ENCODE measurements around the gene MFSD11.
A peak's percentile ranks its signal among the peaks of the same experiment; 100 is the strongest.
"Not testable (repeated sequence)": the region's sequence is repeated elsewhere in the genome, so short reads cannot be mapped to it uniquely, and the experiment has no call there.

MFSD11 gene

DNA sequence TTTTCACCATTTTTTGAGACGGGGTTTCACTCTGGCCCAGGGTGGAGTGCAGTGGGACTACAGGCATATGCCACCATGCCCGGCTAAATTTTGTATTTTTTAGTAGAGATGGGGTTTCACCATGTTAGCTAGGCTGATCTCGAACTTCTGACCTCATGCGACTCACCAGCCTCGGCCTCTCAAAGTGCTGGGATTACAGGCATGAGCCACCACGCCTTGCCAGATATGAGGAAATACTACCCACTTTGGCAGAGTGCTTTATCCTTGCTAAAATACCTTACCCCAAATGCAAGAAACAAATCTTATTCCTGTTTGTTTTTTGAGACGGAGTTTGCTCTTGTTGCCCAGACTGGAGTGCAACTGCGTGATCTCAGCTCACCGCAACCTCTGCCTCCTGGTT, 67.4 kb downstream of the MFSD11 start:
- no peak for DNase-seq (ENCODE audit: low read depth)

DNA sequence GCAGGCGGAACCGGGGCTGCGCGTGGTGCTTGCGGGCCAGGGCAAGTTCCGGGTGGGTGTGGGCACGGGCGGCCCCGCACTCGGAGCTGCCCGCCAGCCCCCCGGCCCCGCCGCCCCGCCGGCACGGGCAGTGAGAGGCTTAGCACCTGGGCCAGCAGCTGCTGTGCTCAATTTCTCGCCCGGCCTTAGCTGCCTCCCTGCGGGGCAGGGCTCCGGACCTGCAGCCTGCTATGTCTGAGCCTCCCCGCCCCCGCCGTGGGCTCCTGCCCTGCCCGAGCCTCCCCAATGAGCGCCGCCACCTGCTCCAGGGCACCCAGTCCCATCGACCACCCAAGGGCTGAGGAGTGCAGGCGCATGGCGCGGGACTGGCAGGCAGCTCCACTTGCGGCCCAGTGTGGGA, 68.2 kb downstream of the MFSD11 start:
- DNase-seq (ENCODE audit: low read depth): not testable (repeated sequence)

DNA sequence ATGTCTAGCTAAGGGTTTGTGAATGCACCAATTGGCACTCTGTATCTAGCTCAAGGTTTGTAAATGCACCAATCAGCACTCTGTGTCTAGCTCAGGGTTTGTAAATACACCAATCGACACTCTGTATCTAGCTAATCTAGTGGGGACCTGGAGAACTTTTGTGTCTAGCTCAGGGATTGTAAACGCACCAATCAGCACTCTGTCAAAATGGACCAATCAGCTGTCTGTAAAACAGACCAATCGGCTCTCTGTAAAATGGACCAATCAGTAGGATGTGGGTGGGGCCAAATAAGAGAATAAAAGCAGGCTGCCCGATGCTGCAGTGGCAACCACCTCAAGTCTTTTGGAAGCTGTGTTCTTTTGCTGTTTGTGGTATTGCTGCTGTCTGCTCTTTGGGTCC, 68.8 kb downstream of the MFSD11 start:
- DNase-seq (ENCODE audit: low read depth): not testable (repeated sequence)

DNA sequence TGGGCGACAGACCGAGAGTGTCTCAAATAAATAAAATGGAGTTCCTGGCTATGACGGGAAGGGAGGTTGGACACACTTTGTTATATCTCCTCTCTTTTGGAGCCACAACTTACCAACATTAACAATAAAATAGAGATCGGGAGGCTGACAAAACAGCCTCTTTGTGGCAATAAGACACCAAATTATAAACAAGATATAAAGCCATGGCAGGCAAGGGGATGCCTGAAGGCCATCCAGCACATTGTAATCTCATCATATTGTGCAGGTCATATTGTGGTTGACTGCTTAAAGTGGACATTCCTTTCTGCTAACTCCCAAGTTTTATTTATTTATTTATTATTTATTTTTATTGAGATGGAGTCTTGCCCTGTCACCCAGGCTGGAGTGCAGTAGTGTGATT, 70.4 kb downstream of the MFSD11 start:
- no peak for DNase-seq (ENCODE audit: low read depth)

DNA sequence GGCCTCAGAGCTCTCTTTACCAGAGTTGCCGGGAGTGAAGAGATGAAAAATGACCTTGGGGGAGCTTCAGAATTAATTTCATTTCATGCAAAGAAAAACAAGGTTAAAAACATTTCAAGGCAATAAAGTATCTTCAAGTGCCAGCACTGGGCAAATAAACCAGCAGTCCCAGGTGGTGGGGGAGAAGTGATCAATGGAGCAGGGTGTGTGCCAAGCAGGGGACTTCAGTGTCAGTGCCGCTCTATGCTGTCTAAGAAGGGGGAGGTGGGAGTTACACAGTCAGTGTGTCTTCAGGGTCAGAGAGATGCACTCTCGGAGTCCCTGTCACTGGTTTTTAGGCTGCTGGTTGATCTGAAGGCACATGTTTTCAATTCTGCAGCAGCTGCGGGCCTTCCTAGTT, 73.0 kb downstream of the MFSD11 start:
- DNase-seq (ENCODE audit: low read depth): no peak

DNA sequence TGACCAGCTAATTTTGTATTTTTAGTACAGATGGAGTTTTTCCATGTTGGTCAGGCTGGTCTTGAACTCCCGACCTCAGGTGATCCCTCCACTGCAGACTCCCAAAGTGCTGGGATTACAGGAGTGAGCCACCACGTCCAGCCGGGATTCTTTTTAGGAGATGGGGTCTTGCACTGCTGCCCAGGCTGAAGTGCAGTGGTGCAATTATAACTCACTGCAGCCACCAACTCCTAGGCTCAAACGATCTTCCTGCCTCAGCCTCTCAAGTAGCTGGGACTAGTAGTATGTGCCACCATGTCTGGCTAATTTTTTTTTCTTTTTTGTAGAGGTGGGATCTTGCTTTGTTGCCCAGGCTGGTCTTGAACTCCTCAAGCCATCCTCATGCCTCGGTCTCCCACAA, 73.9 kb downstream of the MFSD11 start:
- DNase-seq (ENCODE audit: low read depth): no peak

DNA sequence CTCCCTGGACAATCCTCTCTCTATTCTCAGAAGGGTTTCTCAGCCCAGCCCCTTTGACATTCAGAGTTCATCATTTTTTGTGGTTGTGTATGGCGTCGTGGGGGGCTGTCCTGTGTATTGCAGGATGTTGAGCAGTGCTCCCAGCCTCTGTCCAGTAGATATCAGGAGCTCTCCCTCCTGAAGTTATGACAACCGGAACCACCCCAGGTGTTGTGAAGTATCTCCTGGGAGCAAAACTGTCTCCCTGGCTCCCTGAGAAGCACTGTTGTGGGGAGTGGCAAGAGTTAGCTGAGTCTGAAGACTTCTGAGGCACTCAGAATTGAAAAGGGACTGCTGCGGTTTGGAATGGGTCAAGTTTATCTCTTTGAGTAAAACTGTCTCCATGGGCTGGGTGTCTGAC, 74.3 kb downstream of the MFSD11 start:
- no peak for DNase-seq (ENCODE audit: low read depth)

DNA sequence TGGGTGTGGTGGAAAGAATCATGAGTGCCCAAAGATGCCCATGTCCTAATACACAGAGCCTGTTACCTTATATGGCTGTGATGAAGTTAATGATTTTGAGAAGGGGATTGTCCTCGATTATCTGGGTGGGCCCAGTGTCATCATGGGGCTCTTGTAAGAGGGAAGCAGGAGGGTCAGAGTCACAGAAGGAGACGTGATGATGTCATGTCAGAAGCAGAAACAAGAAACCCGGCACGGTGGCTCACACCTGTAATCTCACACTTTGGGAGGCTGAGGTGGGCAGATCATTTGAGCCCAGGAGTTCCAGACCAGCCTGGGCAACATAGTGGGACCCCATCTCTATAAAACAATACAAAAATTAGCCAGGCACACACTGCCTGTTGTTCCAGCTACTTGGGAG, 75.0 kb downstream of the MFSD11 start:
- no peak for DNase-seq (ENCODE audit: low read depth)

DNA sequence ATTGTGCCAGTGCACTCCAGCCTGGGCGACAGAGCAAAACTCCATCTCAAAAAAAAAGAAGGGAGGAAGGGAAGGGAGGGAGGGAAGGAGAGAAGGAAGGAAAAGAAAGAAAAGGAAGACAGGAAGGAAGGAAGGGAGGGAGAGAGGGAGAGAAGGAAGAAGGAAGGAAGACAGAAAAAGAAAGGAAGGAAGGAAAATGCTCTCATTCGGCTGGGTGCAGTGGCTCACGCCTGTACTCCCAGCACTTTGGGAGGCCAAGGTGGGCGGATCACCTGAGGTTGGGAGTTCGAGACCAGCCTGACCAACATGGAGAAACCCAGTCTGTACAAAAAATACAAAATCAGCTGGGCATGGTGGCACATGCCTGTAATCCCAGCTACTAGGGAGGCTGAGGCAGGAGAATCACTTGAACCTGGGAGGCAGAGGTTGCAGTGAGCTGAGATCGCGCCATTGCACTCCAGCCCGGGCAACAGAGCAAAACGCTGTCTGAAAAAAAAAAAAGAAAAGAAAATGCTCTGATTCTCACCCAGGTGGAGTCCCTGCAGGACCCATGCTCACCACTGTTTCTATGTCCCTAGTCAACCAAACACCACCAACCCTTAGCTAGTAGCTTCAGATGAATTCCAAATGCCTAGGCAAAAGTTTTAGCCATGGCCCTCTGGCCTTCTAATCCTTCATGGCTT, 78.1 kb downstream of the MFSD11 start:
- DNase-seq (ENCODE audit: low read depth): not testable (repeated sequence)

DNA sequence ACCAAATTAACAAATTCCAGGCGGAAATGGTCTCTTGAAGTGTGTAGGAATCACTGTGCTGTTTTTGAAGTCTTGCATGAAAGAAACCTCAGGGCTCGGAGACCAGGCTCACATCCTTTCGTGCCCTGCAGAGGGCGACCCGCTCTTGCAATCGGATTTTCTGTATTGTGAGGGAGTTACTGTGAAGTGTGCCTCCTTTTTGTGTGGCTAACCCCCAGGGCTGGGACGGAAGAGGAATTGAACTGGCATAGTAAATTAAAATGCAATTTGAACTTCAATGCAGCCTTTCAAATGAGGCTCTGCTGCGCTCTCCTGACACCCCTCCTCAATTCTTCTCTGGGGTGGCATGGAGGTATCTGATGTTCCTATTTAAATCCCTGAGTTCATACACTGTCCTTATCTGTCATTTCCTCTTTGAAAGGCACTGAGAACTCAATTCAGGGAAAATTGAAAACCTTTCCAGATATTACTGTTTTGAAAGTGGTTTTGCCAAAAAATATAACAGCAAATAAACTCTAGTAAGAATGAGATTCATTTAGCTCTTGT, 78.7 kb downstream of the MFSD11 start:
- peak; percentile 40 for DNase-seq (ENCODE audit: low read depth)

DNA sequence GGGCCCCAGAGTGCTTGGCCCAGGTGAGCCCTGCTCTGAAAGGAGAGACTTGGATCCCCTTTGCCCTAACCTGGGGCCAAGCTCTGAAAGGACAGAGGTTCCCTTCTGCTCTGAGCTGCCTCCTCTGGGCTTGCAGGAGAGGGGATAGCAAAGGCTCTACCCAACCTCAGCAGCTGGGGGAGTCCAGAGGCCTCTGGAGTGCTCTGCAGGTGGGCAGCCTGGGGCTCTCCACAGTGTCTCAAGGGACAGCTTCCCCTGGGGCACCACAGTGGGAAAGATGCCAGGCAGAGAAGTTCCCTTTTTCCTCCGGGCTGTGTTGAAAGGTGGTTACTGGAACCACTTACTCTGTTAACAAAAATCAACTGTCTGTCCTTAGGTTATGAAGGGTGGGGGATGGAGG, 82.1 kb downstream of the MFSD11 start:
- no peak for DNase-seq (ENCODE audit: low read depth)

DNA sequence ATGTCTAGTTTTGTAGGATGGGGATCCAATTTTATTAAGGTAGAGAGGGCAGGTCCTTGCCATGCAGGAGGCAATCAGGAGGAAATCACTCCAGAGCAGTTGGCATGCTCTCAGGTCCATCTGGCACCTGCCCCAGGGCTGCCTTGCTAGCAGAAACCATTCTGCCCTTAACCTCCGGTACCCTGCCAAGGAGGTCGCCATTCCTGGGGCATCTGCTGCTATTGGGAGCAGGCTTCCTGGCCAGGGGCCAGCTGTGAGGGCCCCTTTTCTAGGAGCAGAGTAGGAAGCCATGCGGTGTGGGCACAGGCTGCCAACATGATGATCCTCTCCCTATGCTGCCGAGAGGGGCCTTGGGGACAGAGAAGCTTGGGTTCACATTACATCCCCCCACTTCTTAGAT, 82.6 kb downstream of the MFSD11 start:
- DNase-seq (ENCODE audit: low read depth): no peak

DNA sequence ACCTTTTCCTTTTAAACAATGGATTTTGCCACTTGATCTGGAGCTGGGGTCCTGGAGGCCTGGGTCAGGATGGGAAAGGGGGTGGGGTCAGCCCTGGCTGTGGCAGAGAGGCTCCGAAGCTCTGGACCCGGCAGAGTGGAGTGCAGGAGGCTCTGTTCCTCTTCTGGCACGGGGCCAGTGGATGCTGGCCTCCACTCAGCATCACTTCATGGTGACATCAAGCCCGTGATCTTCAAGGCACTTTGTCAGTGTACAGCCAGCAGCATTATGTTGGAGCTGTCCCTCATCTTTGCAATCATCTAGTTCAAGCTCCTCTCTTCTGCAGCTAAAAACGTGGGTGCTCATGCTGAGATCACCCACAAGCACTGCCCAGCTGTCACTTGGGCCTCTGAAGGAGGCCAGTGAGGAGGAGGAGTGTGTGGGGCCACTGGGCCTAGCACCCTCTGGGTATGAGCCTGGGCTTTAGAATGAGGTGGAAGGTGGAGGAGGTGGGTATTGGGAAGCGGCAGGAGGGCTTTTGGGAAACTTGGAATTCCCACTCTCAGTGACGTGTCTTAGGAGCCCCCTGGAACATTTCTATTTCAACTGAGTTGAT, 84.4 kb downstream of the MFSD11 start:
- DNase-seq (ENCODE audit: low read depth): no peak

DNA sequence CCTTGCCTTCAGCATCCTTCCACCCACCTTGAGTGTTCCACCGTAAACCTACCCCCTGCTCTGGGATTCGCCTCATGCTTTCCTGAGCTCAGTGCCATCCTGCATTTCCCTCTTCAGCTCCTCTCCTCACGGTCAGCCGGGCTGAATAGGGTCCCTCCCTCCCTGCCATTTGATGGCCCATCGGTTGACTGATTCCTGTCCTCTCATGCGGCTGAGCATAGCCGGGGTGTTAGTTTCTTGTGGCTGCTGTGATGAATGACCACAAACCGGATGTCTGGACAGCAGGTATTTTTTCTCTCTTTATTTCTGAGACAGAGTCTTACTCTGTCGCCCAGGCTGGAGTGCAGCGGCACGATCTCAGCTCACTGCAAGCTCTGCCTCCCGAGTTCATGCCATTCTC, 86.2 kb downstream of the MFSD11 start:
- no peak for DNase-seq (ENCODE audit: low read depth)

DNA sequence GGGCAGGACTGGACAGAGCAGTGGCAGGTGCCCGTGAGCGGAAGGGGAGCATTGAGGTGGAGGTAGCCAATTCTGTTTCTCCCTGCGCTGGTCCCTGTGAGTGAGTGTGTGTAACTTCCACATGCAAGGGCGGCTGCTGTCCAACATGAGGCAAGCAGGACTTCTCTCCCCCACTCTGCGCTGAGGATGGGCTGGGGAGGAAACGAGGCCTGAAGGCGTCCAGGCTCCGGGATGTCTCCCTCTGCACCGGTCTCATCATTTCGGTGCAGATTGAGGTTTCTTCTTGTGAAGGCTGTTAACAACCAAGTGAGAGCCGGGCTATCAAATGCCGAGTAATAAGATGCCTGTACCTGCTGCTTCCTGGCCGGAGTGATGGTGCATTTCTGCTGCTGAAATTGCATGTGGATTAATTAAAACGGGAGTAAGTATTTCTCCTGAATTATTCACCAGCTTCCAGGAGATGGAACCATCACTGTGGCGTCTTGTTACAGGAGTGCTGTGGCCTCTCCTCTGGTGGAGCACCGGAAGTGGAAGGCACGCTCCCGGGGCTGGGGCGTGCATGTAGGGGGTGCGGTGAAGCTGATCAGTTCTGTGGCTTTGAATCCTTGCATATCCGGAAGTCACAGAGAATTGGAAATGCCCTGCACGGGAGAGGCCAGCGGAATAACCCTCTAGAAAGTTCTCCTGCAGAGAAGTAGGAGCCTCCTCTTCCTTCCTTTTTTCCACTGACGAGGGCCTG, 88.6 kb downstream of the MFSD11 start:
- no peak for DNase-seq (ENCODE audit: low read depth)

DNA sequence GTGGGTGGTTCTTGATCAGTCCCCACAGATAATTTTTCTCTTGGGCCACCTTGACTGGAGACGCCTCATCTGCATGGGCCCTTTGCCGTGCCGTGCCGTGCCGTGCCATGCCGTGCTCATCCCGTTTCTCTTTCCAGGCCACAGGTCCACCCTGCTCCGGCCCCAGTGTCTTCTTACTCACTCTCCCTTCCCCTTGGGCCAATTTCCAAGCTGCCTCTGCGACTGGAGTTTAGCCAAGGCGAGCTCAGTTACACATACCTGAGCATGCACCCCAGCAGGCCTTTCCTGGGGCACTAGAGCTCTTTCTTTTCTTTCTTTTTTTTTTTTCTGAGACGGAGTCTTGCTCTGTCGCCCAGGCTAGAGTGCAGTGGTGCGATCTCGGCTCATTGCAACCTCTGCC, 89.8 kb downstream of the MFSD11 start:
- no peak for DNase-seq (ENCODE audit: low read depth)
